WTC11 (cell line): Measurements from ENCODE around the gene RGMB.

Experiments used
- CREM ChIP-seq: sonication (generic); formaldehyde crosslinking; IDR thresholded peaks from 2 replicates; pipeline ENCODE4 v1.8.1; 2022; ENCODE audit warnings: mild to moderate bottlenecking, missing genetic modification reagents, moderate library complexity
- FOXK1 ChIP-seq: sonication (generic); formaldehyde crosslinking; IDR thresholded peaks from 2 replicates; pipeline ENCODE4 v1.8.0; 2022; ENCODE audit warnings: mild to moderate bottlenecking, moderate library complexity, missing genetic modification reagents
- JUN ChIP-seq: sonication (generic); formaldehyde crosslinking; IDR thresholded peaks from 2 replicates; pipeline ENCODE4 v1.8.0; 2023; ENCODE audit warnings: mild to moderate bottlenecking, missing genetic modification reagents
- ZNF219 ChIP-seq: sonication (generic); formaldehyde crosslinking; IDR thresholded peaks from 2 replicates; pipeline ENCODE4 v1.8.0; 2023; ENCODE audit warnings: missing genetic modification reagents, mild to moderate bottlenecking, borderline replicate concordance
- TF ChIP-seq, protein P1 (sequence below): fragments of 200-600 bp; IDR thresholded peaks from 2 replicates; pipeline ENCODE4 v1.8.0; 2022; ENCODE audit warnings: antibody characterized with exemption

DNA sequence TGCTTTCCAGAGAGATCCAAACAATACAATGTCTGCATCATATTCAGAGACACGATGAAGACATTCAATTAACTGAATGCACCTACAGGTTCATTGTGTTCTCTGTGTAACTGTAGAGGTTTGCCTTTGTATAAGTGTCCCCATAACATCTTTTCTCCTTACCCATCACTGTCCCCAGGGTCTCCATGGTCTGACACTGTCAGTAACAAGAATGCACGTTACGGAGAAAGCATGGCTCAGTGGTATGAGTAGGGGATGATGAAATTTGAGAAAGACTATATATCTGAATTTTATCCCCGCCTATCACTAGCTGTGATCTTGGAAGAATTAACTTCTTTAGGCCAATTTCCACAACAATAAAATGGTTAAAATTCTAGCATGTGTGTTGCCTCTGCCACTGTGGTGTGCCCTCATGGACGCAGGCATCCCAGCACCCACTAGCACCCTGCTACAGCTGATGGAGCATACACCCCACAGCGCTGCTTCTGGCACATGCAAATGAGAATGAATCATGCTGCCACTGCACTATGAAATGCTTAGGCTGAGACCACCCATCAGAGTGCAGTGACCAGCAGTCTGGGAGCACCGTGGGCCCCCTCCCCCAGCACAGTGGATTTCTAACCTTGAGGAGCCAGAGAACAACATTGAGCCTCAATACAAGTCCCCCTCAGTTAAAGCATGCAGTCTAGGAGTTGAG is 54.3 kb downstream of the RGMB start:
- TF ChIP-seq ZNF219 (CRISPR knock-in tag) = no peak
- no peak for TF ChIP-seq FOXK1 (CRISPR knock-in tag)
- TF ChIP-seq, protein P1, sequence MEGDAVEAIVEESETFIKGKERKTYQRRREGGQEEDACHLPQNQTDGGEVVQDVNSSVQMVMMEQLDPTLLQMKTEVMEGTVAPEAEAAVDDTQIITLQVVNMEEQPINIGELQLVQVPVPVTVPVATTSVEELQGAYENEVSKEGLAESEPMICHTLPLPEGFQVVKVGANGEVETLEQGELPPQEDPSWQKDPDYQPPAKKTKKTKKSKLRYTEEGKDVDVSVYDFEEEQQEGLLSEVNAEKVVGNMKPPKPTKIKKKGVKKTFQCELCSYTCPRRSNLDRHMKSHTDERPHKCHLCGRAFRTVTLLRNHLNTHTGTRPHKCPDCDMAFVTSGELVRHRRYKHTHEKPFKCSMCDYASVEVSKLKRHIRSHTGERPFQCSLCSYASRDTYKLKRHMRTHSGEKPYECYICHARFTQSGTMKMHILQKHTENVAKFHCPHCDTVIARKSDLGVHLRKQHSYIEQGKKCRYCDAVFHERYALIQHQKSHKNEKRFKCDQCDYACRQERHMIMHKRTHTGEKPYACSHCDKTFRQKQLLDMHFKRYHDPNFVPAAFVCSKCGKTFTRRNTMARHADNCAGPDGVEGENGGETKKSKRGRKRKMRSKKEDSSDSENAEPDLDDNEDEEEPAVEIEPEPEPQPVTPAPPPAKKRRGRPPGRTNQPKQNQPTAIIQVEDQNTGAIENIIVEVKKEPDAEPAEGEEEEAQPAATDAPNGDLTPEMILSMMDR = no peak
- no peak for TF ChIP-seq CREM (CRISPR knock-in tag)
- no peak for TF ChIP-seq JUN (CRISPR knock-in tag)
